Measurements from ENCODE around the gene RILPL1.

- no peak for TF ChIP-seq GATA2 (IDR thresholded peaks at IDR 0.05; ENCODE audit: low read depth, low read length)
- no peak for TF ChIP-seq GATA3 (IDR thresholded peaks at IDR 0.05; ENCODE audit: low read depth, low read length)
Observed at GRCh38 chr12:123471374-123472068, 62.0 kb downstream of the RILPL1 start.

All from SH-SY5Y (cell line).